NCI-H460 (cell line): Measurements from ENCODE around the gene FGGY. TPM values are rescaled to one million over a fixed set of nuclear protein-coding genes. Genes with fewer than 3 reads are reported as not detected.

Source experiments
- DNase-seq: peaks from one replicate; pipeline ENCODE4 v3.0.0-alpha.2; 2016; ENCODE audit warnings: low read depth; ENCODE audit errors: extremely low read depth
- total RNA-seq: library from RNA; depleted of rRNA; stranded (reverse); fragments of >200 nt; shearing (Covaris generic); gene quantifications from 2 replicates; pipeline ENCODE4 v1.2.3, GENCODE V29; 2014

The FGGY gene
- total RNA-seq, 1 experiment from 2014 or later, result 6.3 TPM

- DNase-seq, result no peak
Measured at GRCh38 chr1:59499273-59499942, 202.5 kb downstream of the FGGY start.

- DNase-seq, result no peak
Measured at GRCh38 chr1:59499943-59500569, 203.2 kb downstream of the FGGY start.

- no peak for DNase-seq
Measured at GRCh38 chr1:59500950-59501742, 204.3 kb downstream of the FGGY start.

- no peak for DNase-seq
Measured at GRCh38 chr1:59502009-59502691, 205.3 kb downstream of the FGGY start.

- no peak for DNase-seq
Measured at GRCh38 chr1:59504276-59504675, 207.4 kb downstream of the FGGY start.

GRCh38 chr1:59505596-59506028 lies 208.7 kb downstream of the FGGY start:
- DNase-seq, result no peak

GRCh38 chr1:59506952-59507351 lies 210.1 kb downstream of the FGGY start:
- DNase-seq, result no peak

- no peak for DNase-seq
Measured at GRCh38 chr1:59509341-59509875, 212.5 kb downstream of the FGGY start.

- no peak for DNase-seq
Measured at GRCh38 chr1:59510249-59510648, 213.4 kb downstream of the FGGY start.

GRCh38 chr1:59511476-59512465 lies 214.9 kb downstream of the FGGY start:
- no peak for DNase-seq

GRCh38 chr1:59512702-59513101 lies 215.8 kb downstream of the FGGY start:
- no peak for DNase-seq

GRCh38 chr1:59514061-59514909 lies 217.4 kb downstream of the FGGY start:
- DNase-seq, result no peak

GRCh38 chr1:59516881-59517280 lies 220.0 kb downstream of the FGGY start:
- no peak for DNase-seq

- DNase-seq, result no peak
Measured at GRCh38 chr1:59520194-59520593, 223.3 kb downstream of the FGGY start.

- DNase-seq, result no peak
Measured at GRCh38 chr1:59520827-59521418, 224.0 kb downstream of the FGGY start.

- no peak for DNase-seq
Measured at GRCh38 chr1:59521456-59521855, 224.6 kb downstream of the FGGY start.

GRCh38 chr1:59522925-59523505 lies 226.1 kb downstream of the FGGY start:
- DNase-seq, result no peak
